Body of pancreas (tissue), 4 donors: ENCODE data around the gene CDC42EP5. TPM values are rescaled to one million over a fixed set of nuclear protein-coding genes. Genes with fewer than 3 reads are reported as not detected.
A peak's percentile ranks its signal among the peaks of the same experiment; 100 is the strongest.

Experiments
- ATAC-seq: fragments of 150-250 bp; one replicate; pipeline ENCODE4 v1.9.1; 2016
- DNase-seq, 4 donors: peaks; one replicate each; pipeline ENCODE4 v3.0.0-alpha.2; 2019
- H3K27ac ChIP-seq, 4 donors: fragments of 200-600 bp; sonication (generic); 1 replicate in 3 of 4; 2 replicates in 1 of 4; pipeline versions ENCODE4 v1.5.1 to v1.6.1; 2016 to 2019; ENCODE audit warnings: mild to moderate bottlenecking in 1 of 4, mixed read lengths in 1 of 4, moderate library complexity in 1 of 4
- H3K27me3 ChIP-seq, 2 donors: fragments of 200-600 bp; sonication (generic); one replicate each; pipeline ENCODE4 v1.6.0; 2016; ENCODE audit warnings: mild to moderate bottlenecking in 1 of 2
- H3K36me3 ChIP-seq, 2 donors: fragments of 200-600 bp; sonication (generic); replicated peaks in 1 of 2; 2 replicates each; pipeline ENCODE4 v1.5.1; 2016; ENCODE audit warnings: low read depth in 2 of 2; ENCODE audit not compliant: insufficient read depth in 1 of 2
- H3K4me1 ChIP-seq: fragments of 200-600 bp; sonication (generic); one replicate; pipeline ENCODE4 v1.6.0; 2016
- H3K4me3 ChIP-seq, 2 donors: fragments of 200-600 bp; sonication (generic); 1 replicate in 1 of 2; 2 replicates in 1 of 2; pipeline ENCODE4 v1.5.1; 2016 to 2019
- H3K9me3 ChIP-seq, 3 donors: fragments of 200-600 bp; sonication (generic); 1 replicate in 2 of 3; 2 replicates in 1 of 3; pipeline ENCODE4 v1.5.1; 2016
- POLR2A ChIP-seq, 3 donors: fragments of 450-650 bp; IDR thresholded peaks; one replicate each; pipeline ENCODE4 v1.6.1; 2016; ENCODE audit warnings: antibody characterized with exemption in 3 of 3, mild to moderate bottlenecking in 2 of 3
- WGBS, 2 donors: methylation state at CpG; one replicate each; pipeline ENCODE4 v1.1.5; 2017; 5-methylcytosine and 5-hydroxymethylcytosine counted together
- intact Hi-C: fragments of 100-400 bp; cut with DNase I; formaldehyde crosslinking; loops from one replicate; pipeline ENCODE4 v1.15.1; 2023
- total RNA-seq, 2 donors: library from RNA; depleted of rRNA; stranded (reverse); fragments of >200 nt; gene quantifications; one replicate each; pipeline ENCODE4 v1.1.0, GENCODE V29; 2016
- TF ChIP-seq, protein P1 (sequence below), 7 experiments: fragments of 450-650 bp in 4 of 7; fragments of 200-600 bp in 3 of 7; sonication (generic) in 3 of 7; IDR thresholded peaks; one replicate each; pipeline ENCODE4 v1.5.1; 2016 to 2019; ENCODE audit warnings: antibody characterized with exemption in 7 of 7

Gene CDC42EP5
- total RNA-seq, 2 donors from 2014 or later = 18.2 to 92.9 TPM

DNA sequence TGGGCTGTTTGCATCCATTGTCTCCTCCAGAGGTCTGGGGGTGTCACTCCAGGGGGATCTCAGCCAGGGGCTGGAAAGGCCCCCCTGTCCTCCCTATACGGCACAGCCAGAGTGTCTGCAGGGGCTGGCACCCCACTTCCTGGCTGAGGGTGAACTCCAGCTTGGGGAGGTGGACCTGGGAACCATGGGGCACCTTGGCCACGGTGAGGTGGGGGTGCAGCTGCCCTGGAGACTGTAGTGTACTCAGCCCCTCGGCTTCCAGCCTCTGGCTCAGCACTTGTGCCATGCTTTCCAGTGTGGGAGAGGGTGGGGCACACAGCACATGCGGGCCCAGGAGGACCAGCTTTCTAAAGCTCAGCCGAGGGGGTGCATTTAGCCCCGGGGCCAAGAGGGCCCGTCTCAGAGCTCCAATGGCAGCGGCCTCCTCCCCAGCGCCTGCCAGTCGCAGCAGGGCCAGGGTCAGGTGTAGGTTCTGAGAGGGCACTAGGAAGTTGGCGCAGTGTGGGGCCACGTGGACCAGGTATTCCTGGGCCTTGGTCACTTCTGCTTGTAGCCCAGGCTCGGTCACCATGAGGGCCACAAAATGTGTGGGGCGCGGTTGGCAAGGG, 10.9 kb downstream of the CDC42EP5 start:
- Histone ChIP-seq H3K4me1 (peaks cover 85% of the 10 kb centered on the region), H3K36me3 (peaks cover 15 to 22% of the 10 kb centered on the region in 2 donors), H3K27ac (peak overlapping the region; percentile 97 to 100 (median 98)), H3K9me3 (no peaks in the 10 kb centered on the region), H3K4me3 (no peak overlapping the region), H3K27me3 (no peaks in the 10 kb centered on the region)
- WGBS, 2 donors = 35 to 47% methylated on average over 8 to 14 of the region's 15 CpGs
- DNase-seq = peak; percentile 64 to 75 (median 70)
- ATAC-seq = no peak
- TF ChIP-seq, protein P1, sequence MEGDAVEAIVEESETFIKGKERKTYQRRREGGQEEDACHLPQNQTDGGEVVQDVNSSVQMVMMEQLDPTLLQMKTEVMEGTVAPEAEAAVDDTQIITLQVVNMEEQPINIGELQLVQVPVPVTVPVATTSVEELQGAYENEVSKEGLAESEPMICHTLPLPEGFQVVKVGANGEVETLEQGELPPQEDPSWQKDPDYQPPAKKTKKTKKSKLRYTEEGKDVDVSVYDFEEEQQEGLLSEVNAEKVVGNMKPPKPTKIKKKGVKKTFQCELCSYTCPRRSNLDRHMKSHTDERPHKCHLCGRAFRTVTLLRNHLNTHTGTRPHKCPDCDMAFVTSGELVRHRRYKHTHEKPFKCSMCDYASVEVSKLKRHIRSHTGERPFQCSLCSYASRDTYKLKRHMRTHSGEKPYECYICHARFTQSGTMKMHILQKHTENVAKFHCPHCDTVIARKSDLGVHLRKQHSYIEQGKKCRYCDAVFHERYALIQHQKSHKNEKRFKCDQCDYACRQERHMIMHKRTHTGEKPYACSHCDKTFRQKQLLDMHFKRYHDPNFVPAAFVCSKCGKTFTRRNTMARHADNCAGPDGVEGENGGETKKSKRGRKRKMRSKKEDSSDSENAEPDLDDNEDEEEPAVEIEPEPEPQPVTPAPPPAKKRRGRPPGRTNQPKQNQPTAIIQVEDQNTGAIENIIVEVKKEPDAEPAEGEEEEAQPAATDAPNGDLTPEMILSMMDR (IDR thresholded peaks at IDR 0.05) = no peak
- no peak for TF ChIP-seq POLR2A (IDR thresholded peaks at IDR 0.05)
- intact Hi-C loops = no loop called here

DNA sequence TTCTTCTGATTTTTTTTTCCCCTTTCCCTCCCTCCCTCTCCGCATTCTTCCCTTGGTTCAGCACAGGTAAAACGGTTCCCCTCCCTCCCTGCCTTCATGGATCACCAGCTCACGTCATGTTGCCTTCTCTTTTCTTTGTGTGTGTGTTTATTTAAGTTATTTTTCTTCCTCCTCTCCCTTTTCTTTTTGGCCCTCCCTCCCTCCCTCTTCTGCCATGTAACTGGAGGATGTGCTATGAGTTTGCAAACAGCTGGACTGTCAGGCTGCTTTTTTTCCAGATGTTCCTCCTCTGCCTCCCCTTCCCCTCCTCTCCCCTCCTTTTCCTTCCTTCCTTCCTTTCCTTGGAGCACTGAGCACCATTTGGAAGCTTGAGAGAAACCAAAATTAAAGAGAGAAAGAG, 11.5 kb downstream of the CDC42EP5 start:
- peak overlapping the region; percentile 97 to 100 (median 98) for H3K27ac ChIP-seq
- DNase-seq = no peak
- no peaks in the 10 kb centered on the region for H3K9me3 ChIP-seq
- H3K27me3 ChIP-seq = no peaks in the 10 kb centered on the region
- intact Hi-C loops = no loop called here
- H3K36me3 ChIP-seq = peaks cover 20 to 28% of the 10 kb centered on the region in 2 donors
- WGBS, 2 donors = 18 to 34% methylated on average over 3 of the region's 3 CpGs
- no peak for TF ChIP-seq POLR2A (IDR thresholded peaks at IDR 0.05)
- TF ChIP-seq, protein P1 (IDR thresholded peaks at IDR 0.05) = no peak
- H3K4me1 ChIP-seq = peaks cover 79% of the 10 kb centered on the region
- H3K4me3 ChIP-seq = no peak overlapping the region
- no peak for ATAC-seq

DNA sequence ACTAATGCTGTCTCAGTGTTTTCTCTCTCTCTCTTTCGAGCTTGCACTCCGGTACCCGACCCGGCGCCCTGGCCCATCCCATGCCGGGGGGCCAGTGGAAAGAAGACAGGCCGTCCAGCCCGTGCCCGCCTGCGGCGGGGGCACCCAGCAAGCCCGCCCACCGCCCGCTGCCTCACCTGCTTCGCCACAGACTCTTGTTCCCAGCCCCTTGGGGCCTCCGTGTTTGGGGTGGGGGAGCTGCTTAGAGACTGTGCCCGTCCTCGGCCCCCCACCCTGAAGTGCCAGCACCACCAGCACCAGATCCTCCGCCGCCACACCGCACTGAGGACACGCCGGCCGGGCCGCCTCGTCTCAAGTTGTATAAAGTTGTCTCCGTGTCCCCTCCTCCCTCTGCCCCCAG, 11.9 kb downstream of the CDC42EP5 start:
- DNase-seq (no peak), ATAC-seq (no peak)
- TF ChIP-seq, protein P1 (IDR thresholded peaks at IDR 0.05) = no peak
- peak in 1 of 3 donors; percentile 7 for TF ChIP-seq POLR2A (IDR thresholded peaks at IDR 0.05)
- Histone ChIP-seq H3K4me3 (no peak overlapping the region), H3K36me3 (peaks cover 24 to 32% of the 10 kb centered on the region in 2 donors), H3K27me3 (no peaks in the 10 kb centered on the region), H3K27ac (peak overlapping the region in 3 of 4 donors; percentile 97 to 99 (median 98)), H3K9me3 (no peaks in the 10 kb centered on the region), H3K4me1 (peaks cover 75% of the 10 kb centered on the region)
- intact Hi-C loops = no loop called here
- 62 to 67% methylated on average over 27 of the region's 27 CpGs for WGBS, 2 donors

DNA sequence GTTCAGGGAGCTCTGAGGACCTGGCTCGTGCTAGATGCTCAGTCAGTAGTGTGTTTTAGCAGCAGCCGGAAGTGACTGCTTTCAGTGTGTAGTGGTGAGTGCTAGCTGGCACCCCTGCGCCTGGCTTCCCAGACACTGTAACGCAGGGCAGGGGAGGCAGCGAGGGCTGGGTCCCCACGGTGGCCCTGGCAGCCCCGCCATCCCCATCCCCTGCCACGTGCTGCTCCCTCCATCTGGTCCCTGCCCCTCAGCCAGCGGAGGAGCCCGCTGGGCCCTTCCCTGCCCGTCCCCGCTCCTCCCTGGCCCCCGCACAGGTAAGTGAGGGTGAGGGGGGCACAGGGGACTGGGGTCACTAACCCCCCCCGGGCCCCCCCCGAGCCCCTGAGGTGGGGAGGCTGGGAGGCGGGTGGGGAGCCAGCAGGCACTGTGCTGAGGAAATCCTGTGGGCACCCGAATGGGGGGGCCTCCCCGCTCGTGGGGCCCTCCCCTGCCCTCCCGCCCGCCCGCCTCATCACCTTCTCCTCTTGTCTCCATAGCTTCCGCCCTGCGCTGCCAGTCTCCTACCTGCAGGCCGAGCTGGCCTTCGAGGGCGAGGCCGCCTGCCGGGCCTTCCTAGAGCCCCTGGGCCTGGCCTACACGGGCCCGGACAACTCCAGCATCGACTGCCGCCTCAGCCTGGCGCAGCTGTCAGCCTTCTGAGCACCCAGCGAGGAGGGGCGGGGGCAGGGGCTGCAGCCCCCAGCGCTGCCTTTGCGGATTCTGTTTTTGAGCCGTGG, 12.7 kb downstream of the CDC42EP5 start:
- H3K27me3 ChIP-seq = no peaks in the 10 kb centered on the region
- peaks cover 67% of the 10 kb centered on the region for H3K4me1 ChIP-seq
- TF ChIP-seq, protein P1 (IDR thresholded peaks at IDR 0.05) = no peak
- no peak for TF ChIP-seq POLR2A (IDR thresholded peaks at IDR 0.05)
- ATAC-seq (no peak), DNase-seq (no peak)
- H3K9me3 ChIP-seq = no peaks in the 10 kb centered on the region
- H3K36me3 ChIP-seq = peaks cover 26 to 39% of the 10 kb centered on the region in 2 donors
- WGBS, 2 donors = 59 to 77% methylated on average over 6 to 37 of the region's 39 CpGs
- intact Hi-C loops = no loop called here
- peak overlapping the region; percentile 66 to 99 (median 98) for H3K27ac ChIP-seq
- no peak overlapping the region for H3K4me3 ChIP-seq
